Measurements from ENCODE around the gene NEDD4L.

GRCh38 chr18:58264075-58264474 is 220.0 kb downstream of the NEDD4L start:
- no peak for TF ChIP-seq SUZ12 (IDR thresholded peaks at IDR 0.05; ENCODE audit: extremely low read depth, insufficient read depth, insufficient read length)
- no peak for TF ChIP-seq ZNF274 (IDR thresholded peaks at IDR 0.05; ENCODE audit: low read depth, low read length)

Data from NT2/D1 (cell line).